NCI-H128 (cell line): ENCODE data around the gene PCNT.
"Not testable (repeated sequence)": the region's sequence is repeated elsewhere in the genome, so short reads cannot be mapped to it uniquely, and the experiment has no call there.

Experiments used
- DNase-seq: peaks from one replicate; lab custom pipeline; 2025; ENCODE audit not compliant: unreplicated experiment; lab: John Stamatoyannopoulos, UW

PCNT gene

GRCh38 chr21:46357335-46357604, 33.3 kb downstream of the PCNT start:
- DNase-seq: no peak

- DNase-seq: no peak
Observed at GRCh38 chr21:46357684-46358425, 33.9 kb downstream of the PCNT start.

GRCh38 chr21:46361176-46361575, 37.2 kb downstream of the PCNT start:
- no peak for DNase-seq

GRCh38 chr21:46361935-46362334, 38.0 kb downstream of the PCNT start:
- DNase-seq: no peak

GRCh38 chr21:46362946-46363345, 39.0 kb downstream of the PCNT start:
- no peak for DNase-seq

- DNase-seq: no peak
Observed at GRCh38 chr21:46363698-46364097, 39.7 kb downstream of the PCNT start.

- no peak for DNase-seq
Observed at GRCh38 chr21:46366091-46366490, 42.1 kb downstream of the PCNT start.

GRCh38 chr21:46366561-46366960, 42.6 kb downstream of the PCNT start:
- no peak for DNase-seq

- no peak for DNase-seq
Observed at GRCh38 chr21:46366966-46367365, 43.0 kb downstream of the PCNT start.

- DNase-seq: no peak
Observed at GRCh38 chr21:46368533-46369285, 44.8 kb downstream of the PCNT start.

GRCh38 chr21:46369520-46370235, 45.7 kb downstream of the PCNT start:
- DNase-seq: no peak

GRCh38 chr21:46371204-46372013, 47.5 kb downstream of the PCNT start:
- no peak for DNase-seq

- DNase-seq: no peak
Observed at GRCh38 chr21:46372014-46372485, 48.1 kb downstream of the PCNT start.

- DNase-seq: not testable (repeated sequence)
Observed at GRCh38 chr21:46372947-46373346, 49.0 kb downstream of the PCNT start.

- DNase-seq: no peak
Observed at GRCh38 chr21:46374761-46375389, 50.9 kb downstream of the PCNT start.

GRCh38 chr21:46375560-46376230, 51.7 kb downstream of the PCNT start:
- no peak for DNase-seq

- no peak for DNase-seq
Observed at GRCh38 chr21:46376231-46376628, 52.3 kb downstream of the PCNT start.

- DNase-seq: no peak
Observed at GRCh38 chr21:46376856-46377453, 53.0 kb downstream of the PCNT start.

GRCh38 chr21:46377789-46378188, 53.8 kb downstream of the PCNT start:
- DNase-seq: no peak

- no peak for DNase-seq
Observed at GRCh38 chr21:46379105-46379504, 55.1 kb downstream of the PCNT start.
